PC-9 (cell line): Measurements from ENCODE around the gene PEAK1.

ENCODE experiments used
- EZH2 ChIP-seq: fragments of 200-600 bp; sonication (generic); IDR thresholded peaks from 2 replicates; pipeline ENCODE4 v1.8.0; 2017; ENCODE audit warnings: antibody characterized with exemption, low read depth
- TF ChIP-seq, protein P1 (sequence below): fragments of 200-600 bp; sonication (generic); conservative IDR thresholded peaks from 2 replicates; pipeline ENCODE4 v1.6.1; 2017; ENCODE audit warnings: mixed run types, antibody characterized with exemption, mild to moderate bottlenecking, moderate library complexity

DNA sequence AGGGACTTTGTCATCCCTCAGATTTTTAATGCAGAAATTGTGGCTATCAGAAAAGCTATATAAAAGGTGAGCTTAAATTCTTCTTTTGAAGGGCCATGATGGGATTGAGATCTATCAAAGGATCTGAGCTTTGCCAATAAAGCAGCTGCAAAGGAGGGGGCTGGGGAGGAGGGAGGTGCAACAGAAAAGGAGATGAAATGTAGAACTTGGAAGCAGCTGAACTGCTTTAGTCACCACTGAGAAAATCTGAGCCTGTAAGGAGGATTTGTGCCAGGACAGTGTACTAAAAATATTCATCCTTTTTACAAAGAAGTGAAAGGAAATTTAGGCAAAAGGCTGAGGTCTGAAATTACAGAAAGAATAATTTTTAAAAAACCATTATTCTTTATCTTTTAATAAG lies 359.4 kb downstream of the PEAK1 start:
- TF ChIP-seq, protein P1, sequence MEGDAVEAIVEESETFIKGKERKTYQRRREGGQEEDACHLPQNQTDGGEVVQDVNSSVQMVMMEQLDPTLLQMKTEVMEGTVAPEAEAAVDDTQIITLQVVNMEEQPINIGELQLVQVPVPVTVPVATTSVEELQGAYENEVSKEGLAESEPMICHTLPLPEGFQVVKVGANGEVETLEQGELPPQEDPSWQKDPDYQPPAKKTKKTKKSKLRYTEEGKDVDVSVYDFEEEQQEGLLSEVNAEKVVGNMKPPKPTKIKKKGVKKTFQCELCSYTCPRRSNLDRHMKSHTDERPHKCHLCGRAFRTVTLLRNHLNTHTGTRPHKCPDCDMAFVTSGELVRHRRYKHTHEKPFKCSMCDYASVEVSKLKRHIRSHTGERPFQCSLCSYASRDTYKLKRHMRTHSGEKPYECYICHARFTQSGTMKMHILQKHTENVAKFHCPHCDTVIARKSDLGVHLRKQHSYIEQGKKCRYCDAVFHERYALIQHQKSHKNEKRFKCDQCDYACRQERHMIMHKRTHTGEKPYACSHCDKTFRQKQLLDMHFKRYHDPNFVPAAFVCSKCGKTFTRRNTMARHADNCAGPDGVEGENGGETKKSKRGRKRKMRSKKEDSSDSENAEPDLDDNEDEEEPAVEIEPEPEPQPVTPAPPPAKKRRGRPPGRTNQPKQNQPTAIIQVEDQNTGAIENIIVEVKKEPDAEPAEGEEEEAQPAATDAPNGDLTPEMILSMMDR = no peak
- no peak for TF ChIP-seq EZH2
